Transverse colon (tissue), 4 donors: ENCODE results near the gene SYNE1. TPM values are rescaled to one million over a fixed set of nuclear protein-coding genes. Genes with fewer than 3 reads are reported as not detected.
A peak's percentile ranks its signal among the peaks of the same experiment; 100 is the strongest.

Experiments
- DNase-seq: peaks from one replicate; pipeline ENCODE4 v3.0.0-alpha.2; 2019
- H3K27ac ChIP-seq, 4 donors: fragments of 200-600 bp; sonication (generic); 2 replicates each; pipeline ENCODE4 v1.5.1; 2016 to 2018; ENCODE audit warnings: inconsistent platforms in 4 of 4
- H3K27me3 ChIP-seq: fragments of 200-600 bp; sonication (generic); 2 replicates; pipeline ENCODE4 v1.5.1; 2017; ENCODE audit warnings: inconsistent platforms
- H3K36me3 ChIP-seq, 4 donors: fragments of 200-600 bp; sonication (generic); 2 replicates each; pipeline ENCODE4 v1.5.1; 2017 to 2019; ENCODE audit warnings: inconsistent platforms in 4 of 4
- H3K4me1 ChIP-seq, 4 donors: fragments of 200-600 bp; sonication (generic); 2 replicates each; pipeline ENCODE4 v1.5.1; 2017 to 2020; ENCODE audit warnings: inconsistent platforms in 4 of 4
- H3K4me3 ChIP-seq, 4 donors: fragments of 200-600 bp; sonication (generic); 1 replicate in 1 of 4; 2 replicates in 3 of 4; pipeline versions ENCODE4 v1.5.1 to v1.6.1; 2017 to 2019; ENCODE audit warnings: inconsistent platforms in 4 of 4
- H3K9me3 ChIP-seq, 2 donors: fragments of 200-600 bp; sonication (generic); 2 replicates each; pipeline ENCODE4 v1.5.1; 2017 to 2019; ENCODE audit warnings: inconsistent platforms in 2 of 2
- EP300 ChIP-seq: sonication (generic); formaldehyde crosslinking; IDR thresholded peaks from one replicate; pipeline ENCODE4 v1.6.1; 2017; ENCODE audit warnings: antibody characterized with exemption, low read depth
- POLR2A ChIP-seq: fragments of 450-650 bp; IDR thresholded peaks from one replicate; pipeline ENCODE4 v1.6.1; 2016; ENCODE audit warnings: antibody characterized with exemption, mild to moderate bottlenecking, moderate library complexity
- POLR2AphosphoS5 ChIP-seq, 3 donors: sonication (generic); formaldehyde crosslinking; IDR thresholded peaks; one replicate each; pipeline ENCODE4 v1.6.1; 2016; ENCODE audit warnings: antibody characterized with exemption in 3 of 3
- WGBS, 2 donors: methylation state at CpG; one replicate each; pipeline ENCODE4 v1.1.5; 2018; ENCODE audit warnings: low coverage in 1 of 2; 5-methylcytosine and 5-hydroxymethylcytosine counted together
- in situ Hi-C, 4 donors: fragments of 200-750 bp; cut with MboI; loops; one replicate each; pipeline versions ENCODE4 v1.15.0 to v1.15.1; 2017; ENCODE audit warnings: low sequenced_read_pairs in 3 of 4, low pct_ligation_motif_present in 1 of 4, low pct_unique_long_range_greater_than_20kb in 1 of 4
- intact Hi-C: fragments of 100-400 bp; cut with DNase I; formaldehyde crosslinking; loops from one replicate; pipeline ENCODE4 v1.15.1; 2023; ENCODE audit warnings: low total_unique reads
- total RNA-seq, 4 donors: library from RNA; depleted of rRNA; stranded (reverse); fragments of >200 nt; gene quantifications; one replicate each; pipeline ENCODE4 v1.1.0, GENCODE V29; 2016
- TF ChIP-seq, protein P1 (sequence below), 5 experiments: fragments of 200-600 bp in 3 of 5; fragments of 450-650 bp in 2 of 5; sonication (generic) in 3 of 5; IDR thresholded peaks; 1 replicate in 2 of 5; 2 replicates in 3 of 5; pipeline ENCODE4 v1.5.1; 2016 to 2017; ENCODE audit warnings: antibody characterized with exemption in 5 of 5, inconsistent platforms in 3 of 5, mild to moderate bottlenecking in 2 of 5, moderate library complexity in 1 of 5

Gene SYNE1
- total RNA-seq, 4 donors from 2014 or later = 31.4 to 87.2 (median 59.7) TPM

- TF ChIP-seq EP300 = no peak
- TF ChIP-seq POLR2AphosphoS5 (IDR thresholded peaks at IDR 0.05) = no peak
- no peak for TF ChIP-seq POLR2A
- TF ChIP-seq, protein P1, sequence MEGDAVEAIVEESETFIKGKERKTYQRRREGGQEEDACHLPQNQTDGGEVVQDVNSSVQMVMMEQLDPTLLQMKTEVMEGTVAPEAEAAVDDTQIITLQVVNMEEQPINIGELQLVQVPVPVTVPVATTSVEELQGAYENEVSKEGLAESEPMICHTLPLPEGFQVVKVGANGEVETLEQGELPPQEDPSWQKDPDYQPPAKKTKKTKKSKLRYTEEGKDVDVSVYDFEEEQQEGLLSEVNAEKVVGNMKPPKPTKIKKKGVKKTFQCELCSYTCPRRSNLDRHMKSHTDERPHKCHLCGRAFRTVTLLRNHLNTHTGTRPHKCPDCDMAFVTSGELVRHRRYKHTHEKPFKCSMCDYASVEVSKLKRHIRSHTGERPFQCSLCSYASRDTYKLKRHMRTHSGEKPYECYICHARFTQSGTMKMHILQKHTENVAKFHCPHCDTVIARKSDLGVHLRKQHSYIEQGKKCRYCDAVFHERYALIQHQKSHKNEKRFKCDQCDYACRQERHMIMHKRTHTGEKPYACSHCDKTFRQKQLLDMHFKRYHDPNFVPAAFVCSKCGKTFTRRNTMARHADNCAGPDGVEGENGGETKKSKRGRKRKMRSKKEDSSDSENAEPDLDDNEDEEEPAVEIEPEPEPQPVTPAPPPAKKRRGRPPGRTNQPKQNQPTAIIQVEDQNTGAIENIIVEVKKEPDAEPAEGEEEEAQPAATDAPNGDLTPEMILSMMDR (IDR thresholded peaks at IDR 0.05) = no peak
- Histone ChIP-seq H3K27ac (no peak overlapping the region), H3K9me3 (no peaks in the 10 kb centered on the region), H3K36me3 (no peaks in the 10 kb centered on the region), H3K4me3 (no peak overlapping the region), H3K4me1 (peaks cover 0 to 9% (median 0%) of the 10 kb centered on the region in 4 donors), H3K27me3 (no peaks in the 10 kb centered on the region)
- WGBS, 2 donors = 62 to 74% methylated on average over 5 to 15 of the region's 15 CpGs
- peak; percentile 57 for DNase-seq
- intact Hi-C loops = no loop called here
- in situ Hi-C loops = loop anchor here in 2 of 4 donors (25.0 kb wide), 1 partner anchor 425 kb away; no protein-coding TSS in a partner anchor
Observed at GRCh38 chr6:152112491-152113261, 524.5 kb downstream of the SYNE1 start.

GRCh38 chr6:152110886-152111820 lies 526.0 kb downstream of the SYNE1 start:
- intact Hi-C loops = no loop called here
- Histone ChIP-seq H3K36me3 (no peaks in the 10 kb centered on the region), H3K27me3 (no peaks in the 10 kb centered on the region), H3K27ac (peak overlapping the region in 1 of 4 donors; percentile 3), H3K4me3 (no peak overlapping the region), H3K4me1 (peaks cover 0 to 9% (median 0%) of the 10 kb centered on the region in 4 donors), H3K9me3 (no peaks in the 10 kb centered on the region)
- no peak for DNase-seq
- in situ Hi-C loops = loop anchor here in 2 of 4 donors (25.0 kb wide), 1 partner anchor 424 kb away; no protein-coding TSS in a partner anchor
- TF ChIP-seq POLR2AphosphoS5 (IDR thresholded peaks at IDR 0.05) (no peak), EP300 (no peak), POLR2A (no peak)
- WGBS, 2 donors = 36 to 58% methylated on average over 5 to 20 of the region's 20 CpGs

- H3K27me3 ChIP-seq = no peaks in the 10 kb centered on the region
- DNase-seq = no peak
- intact Hi-C loops (no loop called here), in situ Hi-C loops (loop anchor here in 2 of 4 donors (25.0 kb wide), 1 partner anchor 421 kb away; no protein-coding TSS in a partner anchor)
- H3K9me3 ChIP-seq = no peaks in the 10 kb centered on the region
- peaks cover 0 to 9% (median 0%) of the 10 kb centered on the region in 4 donors for H3K4me1 ChIP-seq
- no peak overlapping the region for H3K27ac ChIP-seq
- TF ChIP-seq POLR2A (no peak), POLR2AphosphoS5 (IDR thresholded peaks at IDR 0.05) (no peak), EP300 (no peak)
- TF ChIP-seq, protein P1 (IDR thresholded peaks at IDR 0.05) = no peak
- 88 to 95% methylated on average over 1 to 4 of the region's 4 CpGs for WGBS, 2 donors
- no peak overlapping the region for H3K4me3 ChIP-seq
- no peaks in the 10 kb centered on the region for H3K36me3 ChIP-seq
Observed at GRCh38 chr6:152107973-152108372, 529.2 kb downstream of the SYNE1 start.

GRCh38 chr6:152100183-152100618 lies 537.0 kb downstream of the SYNE1 start:
- Histone ChIP-seq H3K4me1 (no peaks in the 10 kb centered on the region), H3K36me3 (no peaks in the 10 kb centered on the region), H3K27me3 (no peaks in the 10 kb centered on the region), H3K9me3 (no peaks in the 10 kb centered on the region), H3K4me3 (no peak overlapping the region), H3K27ac (no peak overlapping the region)
- DNase-seq = peak; percentile 10
- in situ Hi-C loops = loop anchor here in 2 of 4 donors (25.0 kb wide), 1 partner anchor 413 kb away; no protein-coding TSS in a partner anchor
- intact Hi-C loops = no loop called here
- TF ChIP-seq EP300 (no peak), POLR2A (no peak), POLR2AphosphoS5 (IDR thresholded peaks at IDR 0.05) (no peak)
- TF ChIP-seq, protein P1 (IDR thresholded peaks at IDR 0.05) = no peak
- 68% methylated on average over 7 of the region's 7 CpGs; no CpG with 5 or more reads in 1 of the 2 donors for WGBS, 2 donors
